Tibial nerve (tissue), 4 donors: Measurements from ENCODE around the gene PTPDC1. TPM values are rescaled to one million over a fixed set of nuclear protein-coding genes. Genes with fewer than 3 reads are reported as not detected.

ENCODE experiments used
- DNase-seq, 2 donors: peaks; one replicate each; pipeline ENCODE4 v3.0.0-alpha.2; 2019; ENCODE audit warnings: low spot score in 2 of 2
- H3K27ac ChIP-seq, 4 donors: fragments of 200-600 bp; sonication (generic) in 3 of 4; one replicate each; pipeline ENCODE4 v1.5.1; 2017 to 2019; ENCODE audit warnings: mild to moderate bottlenecking in 1 of 4
- H3K27me3 ChIP-seq, 2 donors: fragments of 200-600 bp; sonication (generic) in 1 of 2; one replicate each; pipeline versions ENCODE4 v1.5.1 to v1.6.0; 2017 to 2019
- H3K36me3 ChIP-seq, 3 donors: fragments of 200-600 bp; sonication (generic); one replicate each; pipeline ENCODE4 v1.5.1; 2018 to 2019
- H3K4me1 ChIP-seq, 4 donors: fragments of 200-600 bp; sonication (generic) in 3 of 4; one replicate each; pipeline ENCODE4 v1.5.1; 2017 to 2019
- H3K4me3 ChIP-seq, 4 donors: fragments of 200-600 bp; sonication (generic) in 3 of 4; one replicate each; pipeline ENCODE4 v1.5.1; 2017 to 2019; ENCODE audit warnings: mild to moderate bottlenecking in 1 of 4, moderate library complexity in 1 of 4
- H3K9me3 ChIP-seq, 4 donors: fragments of 200-600 bp; sonication (generic) in 3 of 4; one replicate each; pipeline ENCODE4 v1.5.1; 2017 to 2019
- CTCF ChIP-seq, 5 experiments: fragments of 200-600 bp in 3 of 5; fragments of 450-650 bp in 2 of 5; sonication (generic) in 3 of 5; IDR thresholded peaks; one replicate each; pipeline ENCODE4 v1.5.1; 2016 to 2019; ENCODE audit warnings: antibody characterized with exemption in 5 of 5, mild to moderate bottlenecking in 3 of 5, moderate library complexity in 2 of 5
- EP300 ChIP-seq, 2 donors: sonication (generic); formaldehyde crosslinking; IDR thresholded peaks; one replicate each; pipeline ENCODE4 v1.6.1; 2017; ENCODE audit warnings: antibody characterized with exemption in 2 of 2, mild to moderate bottlenecking in 1 of 2
- POLR2A ChIP-seq, 2 donors: fragments of 450-650 bp; IDR thresholded peaks; one replicate each; pipeline ENCODE4 v1.6.1; 2017; ENCODE audit warnings: antibody characterized with exemption in 2 of 2, mild to moderate bottlenecking in 2 of 2, moderate library complexity in 2 of 2
- WGBS, 2 donors: methylation state at CpG; one replicate each; pipeline ENCODE4 v1.1.5; 2018; 5-methylcytosine and 5-hydroxymethylcytosine counted together
- total RNA-seq, 4 donors: library from RNA; depleted of rRNA; stranded (reverse); fragments of >200 nt; gene quantifications; one replicate each; pipeline ENCODE4 v1.1.0, GENCODE V29; 2016

Gene PTPDC1
- total RNA-seq, 4 donors from 2014 or later: 43.8 to 80.2 (median 65.3) TPM

GRCh38 chr9:94140418-94140780 is 56.1 kb downstream of the PTPDC1 start:
- WGBS, 2 donors: 37 to 46% methylated on average over 4 of the region's 4 CpGs
- Histone ChIP-seq H3K27ac (peak overlapping the region; percentile 43 to 92 (median 80)), H3K36me3 (no peaks in the 10 kb centered on the region), H3K4me1 (peaks cover 0 to 54% (median 21%) of the 10 kb centered on the region in 4 donors), H3K27me3 (no peaks in the 10 kb centered on the region), H3K4me3 (no peak overlapping the region), H3K9me3 (no peaks in the 10 kb centered on the region)
- no peak for DNase-seq
- TF ChIP-seq EP300 (IDR thresholded peaks at IDR 0.05): no peak
- no peak for TF ChIP-seq CTCF (IDR thresholded peaks at IDR 0.05)

DNA sequence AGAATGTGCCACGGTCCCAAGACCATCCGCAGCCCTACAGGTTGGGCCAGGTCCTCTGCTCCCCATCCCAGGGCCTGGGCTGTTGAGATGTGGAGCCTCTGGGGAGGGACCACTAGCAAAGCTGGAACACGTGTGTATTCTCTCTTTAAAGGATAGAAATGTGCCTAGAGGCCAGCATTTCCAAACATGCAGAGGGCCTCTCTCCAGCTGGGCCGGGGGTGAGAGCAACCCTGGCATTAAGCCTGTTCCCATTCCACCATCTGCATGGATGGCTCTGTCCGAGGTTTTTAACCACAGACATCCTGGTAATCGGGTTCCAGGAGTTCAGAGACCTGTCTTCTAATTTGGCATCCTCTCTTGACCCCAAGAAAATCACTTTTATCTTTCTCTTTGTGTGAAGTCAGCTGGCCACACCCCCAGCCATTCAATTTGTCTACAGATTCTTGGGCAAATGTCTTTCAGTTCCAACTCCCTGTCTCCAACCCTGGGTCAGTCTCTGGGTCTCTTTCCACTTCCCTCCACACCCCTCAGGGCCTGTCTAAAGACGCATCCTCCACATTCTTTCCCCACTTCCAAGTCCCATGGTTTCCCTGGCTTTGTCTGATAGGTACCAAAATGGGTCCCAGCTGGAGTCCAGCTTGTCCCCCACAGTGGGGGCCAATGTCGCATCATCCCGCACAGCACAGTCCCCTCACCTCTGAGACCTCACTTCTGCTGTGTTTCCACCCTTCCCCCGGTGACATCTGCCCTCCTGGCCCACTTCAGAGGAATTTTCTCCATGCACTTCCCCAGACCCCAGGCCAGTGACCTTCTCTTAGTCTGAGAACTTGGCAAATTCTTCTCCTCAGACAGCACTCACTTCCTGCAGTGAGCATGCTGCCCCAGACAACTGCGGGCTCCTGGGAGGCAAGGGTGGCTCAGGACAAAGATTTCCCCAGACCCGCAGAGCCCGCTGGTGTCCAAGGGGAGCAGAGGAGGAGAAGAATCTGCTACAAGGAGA is 56.8 kb downstream of the PTPDC1 start:
- Histone ChIP-seq H3K4me3 (no peak overlapping the region), H3K36me3 (no peaks in the 10 kb centered on the region), H3K4me1 (peaks cover 0 to 47% (median 19%) of the 10 kb centered on the region in 4 donors), H3K9me3 (no peaks in the 10 kb centered on the region), H3K27me3 (no peaks in the 10 kb centered on the region), H3K27ac (peak overlapping the region in 3 of 4 donors; percentile 76 to 92 (median 85))
- no peak for DNase-seq
- WGBS, 2 donors: 75 to 78% methylated on average over 13 of the region's 13 CpGs
- TF ChIP-seq CTCF (IDR thresholded peaks at IDR 0.05): no peak
- no peak for TF ChIP-seq POLR2A (IDR thresholded peaks at IDR 0.05)
- TF ChIP-seq EP300 (IDR thresholded peaks at IDR 0.05): no peak

DNA sequence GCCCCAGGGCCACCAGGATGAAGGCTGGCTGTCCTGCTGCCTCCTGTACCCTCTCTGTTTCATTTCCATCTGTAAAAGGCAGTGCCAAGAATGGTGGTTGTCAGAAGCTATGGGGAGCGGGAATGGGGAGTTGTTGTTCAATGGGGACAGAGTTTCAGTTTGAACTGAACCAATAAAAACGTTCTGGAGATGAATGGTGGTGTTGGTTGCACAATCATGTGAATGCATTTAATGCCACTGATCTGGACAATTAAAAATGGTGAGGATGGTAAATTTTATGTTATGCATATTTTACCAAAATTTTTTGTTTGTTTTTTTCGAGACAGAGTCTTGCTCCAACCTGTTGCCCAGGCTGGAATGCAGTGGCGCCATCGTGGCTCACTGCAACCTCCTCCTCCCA is 58.1 kb downstream of the PTPDC1 start:
- DNase-seq: no peak
- Histone ChIP-seq H3K4me3 (no peak overlapping the region), H3K36me3 (no peaks in the 10 kb centered on the region), H3K9me3 (no peaks in the 10 kb centered on the region), H3K27me3 (no peaks in the 10 kb centered on the region), H3K27ac (peak overlapping the region in 1 of 4 donors; percentile 92), H3K4me1 (peaks cover 0 to 46% (median 19%) of the 10 kb centered on the region in 4 donors)
- no peak for TF ChIP-seq EP300 (IDR thresholded peaks at IDR 0.05)
- no peak for TF ChIP-seq CTCF (IDR thresholded peaks at IDR 0.05)
- TF ChIP-seq POLR2A (IDR thresholded peaks at IDR 0.05): no peak
- WGBS, 2 donors: 90 to 91% methylated on average over 5 of the region's 5 CpGs

DNA sequence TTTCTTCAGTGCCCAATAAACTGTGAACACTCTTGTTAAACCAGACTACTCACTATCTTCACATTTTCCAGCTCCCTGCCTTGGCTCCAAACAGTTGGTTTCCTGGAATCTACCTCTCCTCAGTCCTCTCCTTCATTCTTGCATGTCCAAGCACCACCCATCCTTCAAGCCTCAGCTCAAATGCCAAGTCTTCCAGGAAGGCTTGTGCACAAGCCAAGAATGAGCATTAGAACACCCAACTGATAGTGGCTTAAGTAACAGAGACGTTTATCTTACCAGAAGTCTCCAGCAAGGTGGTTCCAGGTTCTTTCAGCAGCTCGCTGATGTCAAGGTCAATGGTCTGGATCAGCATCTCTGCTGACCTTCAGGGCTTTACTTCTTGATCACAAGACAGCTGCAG is 60.1 kb downstream of the PTPDC1 start:
- H3K27ac ChIP-seq: peak overlapping the region in 1 of 4 donors; percentile 16
- H3K4me3 ChIP-seq: no peak overlapping the region
- no peaks in the 10 kb centered on the region for H3K27me3 ChIP-seq
- no peak for DNase-seq
- TF ChIP-seq EP300 (IDR thresholded peaks at IDR 0.05) (peak in 1 of 2 donors; percentile 51), POLR2A (IDR thresholded peaks at IDR 0.05) (no peak), CTCF (IDR thresholded peaks at IDR 0.05) (no peak)
- no peaks in the 10 kb centered on the region for H3K36me3 ChIP-seq
- peaks cover 0 to 34% (median 15%) of the 10 kb centered on the region in 4 donors for H3K4me1 ChIP-seq
- no peaks in the 10 kb centered on the region for H3K9me3 ChIP-seq
- WGBS, 2 donors: 75 to 78% methylated on average over 2 of the region's 2 CpGs

- 77 to 78% methylated on average over 5 of the region's 5 CpGs for WGBS, 2 donors
- Histone ChIP-seq H3K36me3 (no peaks in the 10 kb centered on the region), H3K27ac (no peak overlapping the region), H3K27me3 (no peaks in the 10 kb centered on the region), H3K9me3 (no peaks in the 10 kb centered on the region), H3K4me3 (no peak overlapping the region), H3K4me1 (peaks cover 0 to 23% (median 7%) of the 10 kb centered on the region in 4 donors)
- no peak for DNase-seq
- no peak for TF ChIP-seq POLR2A (IDR thresholded peaks at IDR 0.05)
- TF ChIP-seq EP300 (IDR thresholded peaks at IDR 0.05): no peak
- TF ChIP-seq CTCF (IDR thresholded peaks at IDR 0.05): no peak
These were observed 61.4 kb downstream of the PTPDC1 start for GRCh38 chr9:94145640-94146039.
